Measurements from ENCODE around the gene GFOD2.
"Not testable (repeated sequence)": the region's sequence is repeated elsewhere in the genome, so short reads cannot be mapped to it uniquely, and the experiment has no call there.

The GFOD2 gene

DNA sequence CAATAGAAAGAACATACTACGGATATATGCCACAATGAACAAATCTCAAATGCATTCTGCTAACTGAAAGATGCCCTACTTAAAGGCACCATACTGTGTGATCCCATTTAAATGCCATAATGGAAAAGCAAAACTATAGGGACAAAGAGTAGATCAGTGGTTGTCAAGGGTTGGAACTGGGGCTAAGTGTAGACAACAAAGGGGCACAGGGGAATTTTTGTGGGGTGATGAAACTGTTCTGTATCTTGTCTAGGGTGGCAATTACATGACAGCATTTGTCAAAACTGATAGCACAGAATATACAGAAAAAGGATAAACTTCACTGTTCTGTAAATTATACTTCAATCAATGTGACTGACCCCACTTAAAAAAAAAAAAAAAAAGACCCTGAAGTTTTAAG lies 17.7 kb downstream of the GFOD2 start:
- DNase-seq, result no peak

DNA sequence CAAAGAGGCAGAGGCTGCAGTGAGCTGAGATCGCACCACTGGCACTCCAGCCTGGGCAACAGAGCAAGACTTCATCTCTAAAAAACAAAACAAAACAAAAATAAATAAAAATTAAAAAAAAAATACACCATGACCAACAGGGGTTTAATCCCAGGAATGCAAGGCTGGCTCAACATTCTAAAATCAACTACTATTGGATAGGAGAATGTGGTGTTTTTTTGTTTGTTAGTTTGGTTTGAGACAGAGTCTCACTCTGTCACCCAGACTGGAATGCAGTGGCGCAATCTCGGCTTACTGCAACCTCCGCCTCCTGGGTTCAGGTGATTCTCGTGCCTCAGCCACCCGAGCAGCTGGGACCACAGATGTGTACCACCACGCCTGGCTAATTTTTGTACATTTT lies 19.9 kb downstream of the GFOD2 start:
- no peak for DNase-seq

DNA sequence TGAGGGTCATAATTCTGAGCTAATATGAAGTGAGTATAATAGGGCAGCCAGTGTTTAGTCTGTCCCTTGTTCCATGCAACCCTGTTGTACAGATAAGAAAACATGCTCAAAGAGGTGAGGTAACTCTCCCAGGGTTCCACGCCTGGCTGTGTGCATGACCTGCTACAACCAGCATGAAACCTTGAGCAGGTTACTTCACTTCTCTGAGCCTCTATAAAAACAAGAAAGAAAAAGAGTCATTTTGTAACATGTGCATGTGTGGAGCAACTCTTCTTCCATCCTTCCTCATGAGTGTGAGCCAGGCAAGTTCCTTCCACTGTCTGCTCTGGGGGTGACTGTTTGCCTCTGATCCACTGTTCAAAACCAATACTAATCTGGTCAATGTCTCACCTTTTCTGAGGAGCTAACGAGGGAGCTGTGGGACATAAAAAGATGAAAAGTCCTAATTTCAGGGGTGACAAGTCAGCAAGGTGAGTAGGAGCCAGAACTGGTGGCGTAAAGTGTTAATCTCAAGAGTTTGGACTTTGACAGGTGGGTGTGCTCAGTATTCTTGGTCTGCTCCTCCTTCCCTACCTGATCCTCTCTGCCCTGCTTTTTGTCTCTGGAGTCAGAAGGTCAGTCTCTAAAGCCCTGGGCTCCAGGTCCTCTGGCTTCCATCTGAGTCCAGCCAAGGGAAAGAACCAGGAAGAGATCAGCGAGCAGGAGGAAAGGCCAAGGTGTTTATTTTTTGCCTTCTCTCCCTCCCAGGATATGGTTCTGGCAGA lies 21.5 kb downstream of the GFOD2 start:
- no peak for DNase-seq

- DNase-seq, result no peak
Observed at GRCh38 chr16:67694611-67695010, 24.5 kb downstream of the GFOD2 start.

DNA sequence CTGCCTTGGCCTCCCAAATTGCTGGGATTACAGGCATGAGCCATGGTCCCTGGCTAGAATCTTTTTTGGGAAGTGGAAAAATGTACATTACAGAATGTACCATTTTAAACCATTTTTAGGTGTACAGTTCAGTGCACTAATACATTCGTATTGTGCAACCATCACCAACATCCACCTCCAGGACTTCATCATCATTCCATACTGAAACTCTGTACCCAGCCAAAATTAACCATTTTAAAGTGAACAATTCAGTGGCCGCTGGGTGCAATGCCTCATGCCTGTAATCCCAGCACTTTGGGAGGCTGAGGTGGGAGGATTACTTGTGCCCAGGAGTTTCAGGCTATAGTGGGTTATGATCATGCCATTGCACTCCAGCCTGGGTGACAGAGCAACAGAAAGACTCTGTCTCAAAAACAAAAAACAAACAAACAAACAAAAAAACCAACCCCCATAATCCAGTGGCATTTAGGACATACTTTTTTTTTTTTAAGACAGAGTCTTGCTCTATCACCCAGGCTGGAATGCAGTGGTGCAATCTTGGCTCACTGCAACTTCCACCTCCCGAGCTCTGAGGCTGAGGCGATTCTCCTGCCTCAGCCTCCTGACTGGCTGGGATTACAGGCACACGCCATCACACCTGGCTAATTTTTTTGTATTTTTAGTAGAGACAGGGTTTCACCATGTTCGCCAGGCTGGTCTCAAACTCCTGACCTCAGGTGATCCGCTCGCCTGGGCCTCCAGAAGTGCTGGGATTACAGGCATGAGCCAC lies 25.4 kb downstream of the GFOD2 start:
- DNase-seq, result not testable (repeated sequence)

- DNase-seq, result no peak
Observed at GRCh38 chr16:67685388-67686112, 33.6 kb downstream of the GFOD2 start.

GRCh38 chr16:67683767-67684166 lies 35.3 kb downstream of the GFOD2 start:
- DNase-seq, result no peak

- DNase-seq, result no peak
Observed at GRCh38 chr16:67679935-67680897, 38.9 kb downstream of the GFOD2 start.

GRCh38 chr16:67678354-67679023 lies 40.6 kb downstream of the GFOD2 start:
- DNase-seq, result no peak

DNA sequence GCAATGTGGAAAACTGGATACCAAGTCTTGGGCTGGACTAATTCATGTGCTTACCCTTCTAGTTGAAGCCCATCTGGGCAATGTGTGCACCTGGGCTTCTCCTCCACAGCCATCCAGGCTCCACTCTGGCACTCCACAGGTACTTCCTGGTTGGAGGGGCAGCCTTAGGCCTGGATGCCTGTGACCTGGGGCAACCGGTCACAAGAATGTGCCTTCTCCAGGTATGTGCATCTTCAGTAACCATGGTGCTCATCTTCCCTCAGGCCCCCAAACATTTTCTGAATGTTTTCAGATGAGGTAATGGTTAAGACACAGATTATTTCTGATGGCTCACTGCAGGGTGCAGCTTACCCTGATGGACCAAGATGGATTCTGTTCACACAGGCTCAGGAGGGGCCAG lies 41.4 kb downstream of the GFOD2 start:
- DNase-seq, result no peak

GRCh38 chr16:67676939-67677338 lies 42.2 kb downstream of the GFOD2 start:
- DNase-seq, result no peak

- no peak for DNase-seq
Observed at GRCh38 chr16:67676516-67676915, 42.6 kb downstream of the GFOD2 start.

GRCh38 chr16:67675999-67676398 lies 43.1 kb downstream of the GFOD2 start:
- no peak for DNase-seq

DNA sequence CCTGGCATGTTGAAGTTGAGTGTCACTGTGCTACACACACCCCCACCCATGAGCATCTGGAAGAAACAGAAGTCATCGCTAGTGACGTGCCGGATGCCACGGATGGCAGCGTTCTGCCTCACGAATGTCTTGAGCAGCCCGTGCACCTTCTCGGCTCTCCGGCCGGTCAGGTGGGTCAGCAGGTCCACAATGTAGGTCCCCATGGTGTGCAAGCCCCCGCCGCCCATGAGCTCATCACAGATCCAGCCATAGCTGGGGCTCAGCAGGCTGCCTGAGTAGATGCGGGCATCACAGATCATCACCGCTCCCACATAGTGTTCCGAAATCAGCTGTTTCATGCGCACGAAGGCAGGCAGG lies 43.6 kb downstream of the GFOD2 start:
- no peak for DNase-seq

GRCh38 chr16:67674851-67675578 lies 44.1 kb downstream of the GFOD2 start:
- no peak for DNase-seq

GRCh38 chr16:67673712-67674580 lies 45.2 kb downstream of the GFOD2 start:
- no peak for DNase-seq

- DNase-seq, result peak; percentile 42
Observed at GRCh38 chr16:67672739-67673662, 46.1 kb downstream of the GFOD2 start.

DNA sequence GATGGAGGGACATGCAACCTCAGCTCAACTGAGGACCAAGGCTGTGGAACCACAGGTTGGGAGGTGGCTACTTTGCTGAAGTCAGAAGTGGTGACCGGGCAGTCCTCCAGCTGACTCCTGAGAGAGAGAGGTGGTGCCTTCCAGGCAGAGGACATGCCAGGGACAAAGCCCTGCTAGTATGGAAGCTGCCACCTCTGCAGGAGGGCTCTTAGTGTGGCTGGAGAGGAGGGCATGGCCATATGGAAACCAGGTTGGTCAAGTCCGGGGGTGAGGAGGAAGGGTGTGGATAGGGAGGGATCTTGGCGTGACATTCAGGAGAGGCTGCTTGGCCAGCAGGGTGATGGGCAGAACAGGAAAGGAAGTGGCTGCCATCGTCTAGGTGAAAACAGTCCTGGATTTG lies 46.8 kb downstream of the GFOD2 start:
- DNase-seq, result no peak

DNA sequence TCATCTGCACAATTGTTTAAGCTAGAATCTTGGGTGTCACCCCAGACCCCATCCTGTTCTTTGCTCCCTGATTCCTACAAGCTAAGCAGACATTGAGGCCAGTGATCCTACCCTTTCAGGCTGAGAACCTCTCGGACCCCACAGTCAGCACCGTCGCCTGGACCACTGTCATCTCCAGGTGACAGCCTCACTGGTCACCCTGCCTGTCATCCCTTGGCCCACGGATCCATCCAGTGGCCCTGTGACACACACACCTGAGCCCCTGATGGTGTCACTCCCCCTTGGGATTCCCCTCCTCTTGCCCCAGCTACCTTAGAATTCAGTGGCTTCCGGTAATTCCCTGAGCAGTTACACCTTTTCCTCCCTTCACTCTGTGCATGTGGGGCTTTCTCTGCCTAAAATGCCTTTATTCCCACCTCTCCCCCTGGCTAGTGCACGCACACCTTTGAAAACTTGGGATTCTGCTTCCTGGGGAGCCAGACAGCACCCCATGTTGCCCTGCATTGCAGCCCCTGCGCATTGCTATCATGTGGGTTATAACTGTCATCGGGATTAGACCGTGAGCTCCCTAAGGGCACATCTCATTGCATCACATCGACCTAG lies 49.5 kb downstream of the GFOD2 start:
- no peak for DNase-seq
